HEK293 (cell line): ENCODE measurements around the gene GSK3B.

Experiments used
- CTCF ChIA-PET: fragments of 350-600 bp; formaldehyde crosslinking; extraction: SDS; loops from one replicate; lab custom pipeline; 2021; ENCODE audit warnings: antibody characterized with exemption; lab: Yijun Ruan, JAX
- POLR2A ChIA-PET: fragments of 300-600 bp; formaldehyde crosslinking; extraction: SDS; loops from one replicate; lab custom pipeline; 2020; ENCODE audit warnings: antibody characterized with exemption, inconsistent platforms; lab: Yijun Ruan, JAX
- H3K27ac ChIP-seq: fragments of 200-500 bp; sonication (Bioruptor generic); 2 replicates; pipeline ENCODE4 v1.5.1; 2014; ENCODE audit warnings: low read depth, low read length, control low read depth, inconsistent platforms; ENCODE audit errors: extremely low read depth
- H3K36me3 ChIP-seq, 2 experiments: fragments of 200-500 bp in 1 of 2; sonication (Bioruptor generic) in 1 of 2; 1 replicate in 1 of 2; 2 replicates in 1 of 2; pipeline ENCODE4 v1.5.1; 2014 to 2017; ENCODE audit warnings: inconsistent platforms in 2 of 2, low read length in 2 of 2; ENCODE audit not compliant: control insufficient read depth in 2 of 2, insufficient read depth in 1 of 2
- H3K4me1 ChIP-seq: fragments of 200-500 bp; sonication (Bioruptor generic); 2 replicates; pipeline ENCODE4 v1.5.1; 2014; ENCODE audit warnings: mild to moderate bottlenecking, low read length, inconsistent platforms; ENCODE audit not compliant: control insufficient read depth, insufficient read depth
- H3K4me3 ChIP-seq: 2 replicates; pipeline ENCODE4 v1.5.1; 2011; ENCODE audit warnings: low read depth, mild to moderate bottlenecking, control low read depth, low read length, moderate library complexity
- H3K9me3 ChIP-seq: fragments of 200-500 bp; sonication (Bioruptor generic); 2 replicates; pipeline ENCODE4 v1.5.1; 2014; ENCODE audit warnings: low read depth, low read length, inconsistent platforms; ENCODE audit not compliant: control insufficient read depth, insufficient read depth
- REPIN1 ChIP-seq: fragments of 450-650 bp; formaldehyde crosslinking; IDR thresholded peaks from 2 replicates; pipeline ENCODE4 v1.5.1; 2017; ENCODE audit warnings: missing biosample characterization, missing genetic modification characterization, low read depth
- SALL2 ChIP-seq: fragments of 450-650 bp; formaldehyde crosslinking; IDR thresholded peaks from 2 replicates; pipeline ENCODE4 v1.5.0; 2017; ENCODE audit warnings: missing biosample characterization, mild to moderate bottlenecking, missing genetic modification characterization, borderline replicate concordance
- SCRT2 ChIP-seq: fragments of 450-650 bp; formaldehyde crosslinking; IDR thresholded peaks from 2 replicates; pipeline ENCODE4 v1.5.1; 2016; ENCODE audit warnings: missing biosample characterization, missing genetic modification characterization
- SP7 ChIP-seq: fragments of 450-650 bp; formaldehyde crosslinking; IDR thresholded peaks from 2 replicates; pipeline ENCODE4 v1.5.1; 2016; ENCODE audit warnings: missing biosample characterization, missing genetic modification characterization
- TCF7L2 ChIP-seq: IDR thresholded peaks from 2 replicates; pipeline ENCODE4 v1.6.1; 2011; ENCODE audit warnings: low read depth, mild to moderate bottlenecking, inconsistent platforms, low read length, moderate library complexity, borderline replicate concordance
- ZBTB8A ChIP-seq: fragments of 450-650 bp; formaldehyde crosslinking; IDR thresholded peaks from 2 replicates; pipeline ENCODE4 v1.5.1; 2016; ENCODE audit warnings: missing biosample characterization, missing genetic modification characterization
- ZFP37 ChIP-seq: fragments of 450-650 bp; formaldehyde crosslinking; IDR thresholded peaks from 2 replicates; pipeline ENCODE4 v1.5.1; 2016; ENCODE audit warnings: missing biosample characterization, missing genetic modification characterization
- ZNF132 ChIP-seq: fragments of 450-650 bp; formaldehyde crosslinking; IDR thresholded peaks from 2 replicates; pipeline ENCODE4 v1.5.1; 2017; ENCODE audit warnings: missing biosample characterization, missing genetic modification characterization, borderline replicate concordance
- ZNF133 ChIP-seq: fragments of 450-650 bp; formaldehyde crosslinking; IDR thresholded peaks from 2 replicates; pipeline ENCODE4 v1.5.1; 2016; ENCODE audit warnings: missing biosample characterization, missing genetic modification characterization
- ZNF157 ChIP-seq: fragments of 450-650 bp; formaldehyde crosslinking; IDR thresholded peaks from 2 replicates; pipeline ENCODE4 v1.5.1; 2016; ENCODE audit warnings: missing biosample characterization, missing genetic modification characterization
- ZNF169 ChIP-seq: fragments of 450-650 bp; formaldehyde crosslinking; IDR thresholded peaks from 2 replicates; pipeline ENCODE4 v1.5.1; 2016; ENCODE audit warnings: missing biosample characterization, missing genetic modification characterization
- ZNF211 ChIP-seq: fragments of 450-650 bp; formaldehyde crosslinking; IDR thresholded peaks from 2 replicates; pipeline ENCODE4 v1.5.1; 2016; ENCODE audit warnings: low read depth, missing biosample characterization, missing genetic modification characterization
- ZNF350 ChIP-seq: fragments of 450-650 bp; formaldehyde crosslinking; IDR thresholded peaks from 2 replicates; pipeline ENCODE4 v1.5.0; 2017; ENCODE audit warnings: missing biosample characterization, mild to moderate bottlenecking, missing genetic modification characterization
- ZNF366 ChIP-seq: fragments of 450-650 bp; formaldehyde crosslinking; conservative IDR thresholded peaks from 2 replicates; pipeline ENCODE4 v1.5.1; 2016; ENCODE audit warnings: missing biosample characterization, missing genetic modification characterization
- ZNF521 ChIP-seq: fragments of 450-650 bp; formaldehyde crosslinking; IDR thresholded peaks from 2 replicates; pipeline ENCODE4 v1.5.1; 2017; ENCODE audit warnings: missing biosample characterization, mild to moderate bottlenecking, missing genetic modification characterization
- ZNF677 ChIP-seq: fragments of 450-650 bp; IDR thresholded peaks from 2 replicates; pipeline ENCODE4 v1.5.0; 2018; ENCODE audit warnings: missing biosample characterization, mild to moderate bottlenecking, missing genetic modification characterization, moderate library complexity
- ZNF785 ChIP-seq: fragments of 450-650 bp; formaldehyde crosslinking; IDR thresholded peaks from 2 replicates; pipeline ENCODE4 v1.5.1; 2016; ENCODE audit warnings: missing biosample characterization, missing genetic modification characterization
- TF ChIP-seq, protein P1 (sequence below): fragments of 450-650 bp; formaldehyde crosslinking; IDR thresholded peaks from 2 replicates; pipeline ENCODE4 v1.5.1; 2016; ENCODE audit warnings: missing biosample characterization, missing genetic modification characterization
- TF ChIP-seq, protein P2 (sequence below): fragments of 450-650 bp; formaldehyde crosslinking; IDR thresholded peaks from 2 replicates; pipeline ENCODE4 v1.5.1; 2016; ENCODE audit warnings: missing biosample characterization, missing genetic modification characterization
- TF ChIP-seq, protein P3 (sequence below): fragments of 450-650 bp; formaldehyde crosslinking; IDR thresholded peaks from 2 replicates; pipeline ENCODE4 v1.5.1; 2016; ENCODE audit warnings: missing biosample characterization, missing genetic modification characterization
- TF ChIP-seq, protein P4 (sequence below): fragments of 450-650 bp; formaldehyde crosslinking; IDR thresholded peaks from 2 replicates; pipeline ENCODE4 v1.5.1; 2016; ENCODE audit warnings: missing biosample characterization, missing genetic modification characterization
- TF ChIP-seq, protein P5 (sequence below): fragments of 450-650 bp; formaldehyde crosslinking; IDR thresholded peaks from 2 replicates; pipeline ENCODE4 v1.5.1; 2017; ENCODE audit warnings: missing biosample characterization, missing genetic modification characterization

GSK3B gene

DNA sequence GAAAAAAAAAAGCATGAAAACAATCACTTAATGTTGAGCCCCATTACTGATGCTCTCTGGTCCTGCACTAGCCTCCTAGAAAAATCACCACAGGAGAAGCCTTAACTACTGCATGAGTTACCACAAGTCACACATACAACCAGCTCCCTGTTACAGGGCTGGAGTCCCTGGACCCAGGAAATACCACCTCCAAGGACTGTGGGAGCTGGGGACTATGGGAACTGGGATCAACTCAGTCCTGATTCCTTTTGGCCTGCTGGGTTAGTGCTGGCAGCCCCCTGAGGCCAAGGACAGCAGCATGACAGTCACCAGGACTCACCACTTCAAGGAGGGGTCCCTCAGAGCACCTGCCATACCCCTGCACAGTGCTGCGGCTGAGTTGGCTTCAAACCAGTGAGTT is 311.8 kb downstream of the GSK3B start (continued):
- TF ChIP-seq, protein P1, sequence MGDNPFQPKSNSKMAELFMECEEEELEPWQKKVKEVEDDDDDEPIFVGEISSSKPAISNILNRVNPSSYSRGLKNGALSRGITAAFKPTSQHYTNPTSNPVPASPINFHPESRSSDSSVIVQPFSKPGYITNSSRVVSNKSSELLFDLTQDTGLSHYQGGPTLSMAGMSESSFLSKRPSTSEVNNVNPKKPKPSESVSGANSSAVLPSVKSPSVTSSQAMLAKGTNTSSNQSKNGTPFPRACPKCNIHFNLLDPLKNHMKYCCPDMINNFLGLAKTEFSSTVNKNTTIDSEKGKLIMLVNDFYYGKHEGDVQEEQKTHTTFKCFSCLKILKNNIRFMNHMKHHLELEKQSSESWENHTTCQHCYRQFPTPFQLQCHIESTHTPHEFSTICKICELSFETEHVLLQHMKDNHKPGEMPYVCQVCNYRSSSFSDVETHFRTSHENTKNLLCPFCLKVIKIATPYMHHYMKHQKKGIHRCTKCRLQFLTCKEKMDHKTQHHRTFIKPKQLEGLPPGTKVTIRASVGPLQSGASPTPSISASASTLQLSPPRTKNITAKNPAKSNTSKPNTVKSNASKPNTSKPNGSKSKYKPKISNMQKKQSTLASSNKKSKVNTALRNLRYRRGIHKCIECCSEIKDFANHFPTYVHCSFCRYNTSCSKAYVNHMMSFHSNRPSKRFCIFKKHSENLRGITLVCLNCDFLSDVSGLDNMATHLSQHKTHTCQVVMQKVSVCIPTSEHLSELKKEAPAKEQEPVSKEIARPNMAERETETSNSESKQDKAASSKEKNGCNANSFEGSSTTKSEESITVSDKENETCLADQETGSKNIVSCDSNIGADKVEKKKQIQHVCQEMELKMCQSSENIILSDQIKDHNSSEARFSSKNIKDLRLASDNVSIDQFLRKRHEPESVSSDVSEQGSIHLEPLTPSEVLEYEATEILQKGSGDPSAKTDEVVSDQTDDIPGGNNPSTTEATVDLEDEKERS, result no peak
- TF ChIP-seq ZNF132 (no peak), REPIN1 (no peak), ZNF677 (no peak), SP7 (tag by site-specific recombination) (no peak), ZFP37 (tag by site-specific recombination) (no peak), ZNF785 (tag by site-specific recombination) (no peak), ZNF521 (tag by site-specific recombination) (no peak), SCRT2 (tag by site-specific recombination) (no peak), TCF7L2 (no peak), ZNF169 (tag by site-specific recombination) (no peak)
- TF ChIP-seq, all 188 proteins: peak for 0

DNA sequence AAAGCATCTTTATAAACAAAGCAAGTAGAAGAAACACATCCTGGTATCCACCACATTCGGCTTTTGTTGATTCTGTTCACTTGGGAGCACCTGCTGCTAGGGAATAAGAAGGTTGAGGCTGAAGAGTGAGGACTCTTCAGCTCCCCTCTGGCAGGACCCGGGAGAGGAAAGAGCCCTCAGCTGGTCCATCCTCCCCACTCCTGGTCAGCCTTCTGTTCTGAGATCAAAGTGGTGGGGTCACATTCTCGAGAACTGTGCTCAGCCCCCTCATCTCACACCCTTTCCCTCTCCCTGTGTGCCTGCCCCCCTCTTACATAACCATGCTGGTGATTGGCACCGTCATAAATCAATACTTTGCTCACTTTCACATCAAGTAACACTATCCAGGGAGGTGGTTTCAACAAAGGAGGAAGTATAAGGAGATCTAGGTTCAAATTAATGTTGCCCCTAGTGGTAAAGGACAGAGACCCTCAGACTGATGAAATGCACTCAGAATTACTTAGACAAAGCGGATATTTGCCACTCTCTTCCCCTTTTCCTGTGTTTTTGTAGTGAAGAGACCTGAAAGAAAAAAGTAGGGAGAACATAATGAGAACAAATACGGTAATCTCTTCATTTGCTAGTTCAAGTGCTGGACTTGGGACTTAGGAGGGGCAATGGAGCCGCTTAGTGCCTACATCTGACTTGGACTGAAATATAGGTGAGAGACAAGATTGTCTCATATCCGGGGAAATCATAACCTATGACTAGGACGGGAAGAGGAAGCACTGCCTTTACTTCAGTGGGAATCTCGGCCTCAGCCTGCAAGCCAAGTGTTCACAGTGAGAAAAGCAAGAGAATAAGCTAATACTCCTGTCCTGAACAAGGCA is 312.7 kb downstream of the GSK3B start, which contains the start of gene NR1I2:
Gene NR1I2, plus strand, starts transcription at position 772 of the 869 bp plus-strand sequence.
- Histone ChIP-seq H3K27ac (no peak within 1 kb of the TSS), H3K4me1 (no peaks in the 10 kb centered on the region), H3K36me3 (no peaks in the 10 kb centered on the region), H3K4me3 (no peak within 1 kb of the TSS), H3K9me3 (no peaks in the 10 kb centered on the region)
- ChIA-PET POLR2A (no interaction called here), CTCF (no interaction called here)
- TF ChIP-seq ZNF157 (tag by site-specific recombination), result no peak
- TF ChIP-seq ZNF133 (tag by site-specific recombination), result no peak
- no peak for TF ChIP-seq SALL2 (tag by site-specific recombination)
- TF ChIP-seq, protein P2, sequence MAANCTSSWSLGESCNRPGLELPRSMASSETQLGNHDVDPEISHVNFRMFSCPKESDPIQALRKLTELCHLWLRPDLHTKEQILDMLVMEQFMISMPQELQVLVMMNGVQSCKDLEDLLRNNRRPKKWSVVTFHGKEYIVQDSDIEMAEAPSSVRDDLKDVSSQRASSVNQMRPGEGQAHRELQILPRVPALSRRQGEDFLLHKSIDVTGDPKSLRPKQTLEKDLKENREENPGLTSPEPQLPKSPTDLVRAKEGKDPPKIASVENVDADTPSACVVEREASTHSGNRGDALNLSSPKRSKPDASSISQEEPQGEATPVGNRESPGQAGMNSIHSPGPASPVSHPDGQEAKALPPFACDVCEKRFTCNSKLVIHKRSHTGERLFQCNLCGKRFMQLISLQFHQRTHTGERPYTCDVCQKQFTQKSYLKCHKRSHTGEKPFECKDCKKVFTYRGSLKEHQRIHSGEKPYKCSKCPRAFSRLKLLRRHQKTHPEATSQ (tag by site-specific recombination), result no peak
- TF ChIP-seq, protein P3, sequence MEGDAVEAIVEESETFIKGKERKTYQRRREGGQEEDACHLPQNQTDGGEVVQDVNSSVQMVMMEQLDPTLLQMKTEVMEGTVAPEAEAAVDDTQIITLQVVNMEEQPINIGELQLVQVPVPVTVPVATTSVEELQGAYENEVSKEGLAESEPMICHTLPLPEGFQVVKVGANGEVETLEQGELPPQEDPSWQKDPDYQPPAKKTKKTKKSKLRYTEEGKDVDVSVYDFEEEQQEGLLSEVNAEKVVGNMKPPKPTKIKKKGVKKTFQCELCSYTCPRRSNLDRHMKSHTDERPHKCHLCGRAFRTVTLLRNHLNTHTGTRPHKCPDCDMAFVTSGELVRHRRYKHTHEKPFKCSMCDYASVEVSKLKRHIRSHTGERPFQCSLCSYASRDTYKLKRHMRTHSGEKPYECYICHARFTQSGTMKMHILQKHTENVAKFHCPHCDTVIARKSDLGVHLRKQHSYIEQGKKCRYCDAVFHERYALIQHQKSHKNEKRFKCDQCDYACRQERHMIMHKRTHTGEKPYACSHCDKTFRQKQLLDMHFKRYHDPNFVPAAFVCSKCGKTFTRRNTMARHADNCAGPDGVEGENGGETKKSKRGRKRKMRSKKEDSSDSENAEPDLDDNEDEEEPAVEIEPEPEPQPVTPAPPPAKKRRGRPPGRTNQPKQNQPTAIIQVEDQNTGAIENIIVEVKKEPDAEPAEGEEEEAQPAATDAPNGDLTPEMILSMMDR, result no peak
- TF ChIP-seq, protein P4, sequence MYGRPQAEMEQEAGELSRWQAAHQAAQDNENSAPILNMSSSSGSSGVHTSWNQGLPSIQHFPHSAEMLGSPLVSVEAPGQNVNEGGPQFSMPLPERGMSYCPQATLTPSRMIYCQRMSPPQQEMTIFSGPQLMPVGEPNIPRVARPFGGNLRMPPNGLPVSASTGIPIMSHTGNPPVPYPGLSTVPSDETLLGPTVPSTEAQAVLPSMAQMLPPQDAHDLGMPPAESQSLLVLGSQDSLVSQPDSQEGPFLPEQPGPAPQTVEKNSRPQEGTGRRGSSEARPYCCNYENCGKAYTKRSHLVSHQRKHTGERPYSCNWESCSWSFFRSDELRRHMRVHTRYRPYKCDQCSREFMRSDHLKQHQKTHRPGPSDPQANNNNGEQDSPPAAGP, result no peak
- no peak for TF ChIP-seq ZNF350 (tag by site-specific recombination)
- TF ChIP-seq, protein P5, sequence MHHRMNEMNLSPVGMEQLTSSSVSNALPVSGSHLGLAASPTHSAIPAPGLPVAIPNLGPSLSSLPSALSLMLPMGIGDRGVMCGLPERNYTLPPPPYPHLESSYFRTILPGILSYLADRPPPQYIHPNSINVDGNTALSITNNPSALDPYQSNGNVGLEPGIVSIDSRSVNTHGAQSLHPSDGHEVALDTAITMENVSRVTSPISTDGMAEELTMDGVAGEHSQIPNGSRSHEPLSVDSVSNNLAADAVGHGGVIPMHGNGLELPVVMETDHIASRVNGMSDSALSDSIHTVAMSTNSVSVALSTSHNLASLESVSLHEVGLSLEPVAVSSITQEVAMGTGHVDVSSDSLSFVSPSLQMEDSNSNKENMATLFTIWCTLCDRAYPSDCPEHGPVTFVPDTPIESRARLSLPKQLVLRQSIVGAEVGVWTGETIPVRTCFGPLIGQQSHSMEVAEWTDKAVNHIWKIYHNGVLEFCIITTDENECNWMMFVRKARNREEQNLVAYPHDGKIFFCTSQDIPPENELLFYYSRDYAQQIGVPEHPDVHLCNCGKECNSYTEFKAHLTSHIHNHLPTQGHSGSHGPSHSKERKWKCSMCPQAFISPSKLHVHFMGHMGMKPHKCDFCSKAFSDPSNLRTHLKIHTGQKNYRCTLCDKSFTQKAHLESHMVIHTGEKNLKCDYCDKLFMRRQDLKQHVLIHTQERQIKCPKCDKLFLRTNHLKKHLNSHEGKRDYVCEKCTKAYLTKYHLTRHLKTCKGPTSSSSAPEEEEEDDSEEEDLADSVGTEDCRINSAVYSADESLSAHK (tag by site-specific recombination), result no peak
- TF ChIP-seq ZNF366 (tag by site-specific recombination), result no peak
- TF ChIP-seq ZBTB8A (tag by site-specific recombination), result no peak
- no peak for TF ChIP-seq ZNF211 (tag by site-specific recombination)
